HG03066 (cell line): ENCODE data around the gene TTC39A.
"Not testable (repeated sequence)": the region's sequence is repeated elsewhere in the genome, so short reads cannot be mapped to it uniquely, and the experiment has no call there.

ENCODE experiments used
- ATAC-seq: cut with Tn5 transposase; IDR thresholded peaks from one replicate; pipeline ENCODE4 v1.9.1; 2021; ENCODE audit warnings: low read depth; ENCODE audit not compliant: unreplicated experiment

The TTC39A gene

DNA sequence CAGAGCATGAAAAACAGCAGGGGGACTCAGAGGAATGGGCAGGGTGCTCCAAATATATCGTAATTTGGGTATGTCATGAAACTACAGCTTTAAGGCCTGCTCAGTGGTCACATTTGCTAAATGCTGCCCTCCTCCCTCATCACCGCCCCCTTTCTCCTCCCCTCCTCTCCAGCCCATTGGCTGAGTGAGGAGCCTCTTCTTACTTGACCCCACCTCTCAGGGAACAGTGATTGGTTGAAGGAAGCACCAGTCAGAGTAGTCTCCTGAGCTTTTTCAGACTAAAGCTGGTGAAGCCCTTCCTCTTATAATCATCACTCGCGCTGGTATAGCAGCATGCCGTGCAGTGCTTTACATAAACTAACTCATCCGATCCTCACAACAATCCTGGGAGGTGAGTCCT lies 10.0 kb upstream of the TTC39A start:
- no peak for ATAC-seq

DNA sequence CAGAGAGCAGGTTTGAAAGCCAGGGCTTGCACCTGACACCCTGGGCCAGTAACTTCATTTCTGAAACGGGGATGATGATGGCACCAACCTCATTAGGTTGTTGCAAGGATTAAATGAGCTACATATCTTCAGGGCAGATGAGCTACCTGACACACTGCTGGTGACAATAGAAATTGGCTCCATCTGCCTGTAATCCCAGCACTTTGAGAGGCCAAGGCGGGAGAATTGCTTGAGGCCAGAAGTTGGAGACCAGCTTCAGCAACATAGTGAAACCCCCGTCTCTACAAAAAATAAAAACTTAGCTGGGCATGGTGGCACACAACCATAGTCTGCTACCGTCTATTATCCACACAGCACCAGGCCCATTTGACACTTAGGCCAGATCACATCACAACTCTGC lies 6.3 kb upstream of the TTC39A start:
- no peak for ATAC-seq

DNA sequence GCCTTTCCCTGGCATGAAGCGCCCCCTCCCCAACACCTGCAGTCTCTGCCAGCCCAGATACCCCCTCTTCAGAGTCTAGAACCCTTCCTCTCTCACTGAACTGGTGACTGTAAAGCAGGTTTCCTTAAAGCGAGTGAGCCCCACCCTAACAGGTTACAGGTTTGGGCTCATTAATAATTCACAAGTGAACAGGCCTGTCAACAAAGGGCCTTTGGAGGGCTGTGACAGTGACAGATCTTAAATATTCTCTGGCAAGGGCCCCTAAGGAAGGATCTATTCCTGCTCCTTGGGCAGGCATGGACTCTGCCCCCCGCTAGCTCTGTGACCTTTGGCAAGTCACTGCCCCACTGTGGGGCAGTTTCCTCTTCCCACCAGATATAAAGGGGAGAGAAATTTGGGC lies 5.6 kb upstream of the TTC39A start:
- no peak for ATAC-seq

DNA sequence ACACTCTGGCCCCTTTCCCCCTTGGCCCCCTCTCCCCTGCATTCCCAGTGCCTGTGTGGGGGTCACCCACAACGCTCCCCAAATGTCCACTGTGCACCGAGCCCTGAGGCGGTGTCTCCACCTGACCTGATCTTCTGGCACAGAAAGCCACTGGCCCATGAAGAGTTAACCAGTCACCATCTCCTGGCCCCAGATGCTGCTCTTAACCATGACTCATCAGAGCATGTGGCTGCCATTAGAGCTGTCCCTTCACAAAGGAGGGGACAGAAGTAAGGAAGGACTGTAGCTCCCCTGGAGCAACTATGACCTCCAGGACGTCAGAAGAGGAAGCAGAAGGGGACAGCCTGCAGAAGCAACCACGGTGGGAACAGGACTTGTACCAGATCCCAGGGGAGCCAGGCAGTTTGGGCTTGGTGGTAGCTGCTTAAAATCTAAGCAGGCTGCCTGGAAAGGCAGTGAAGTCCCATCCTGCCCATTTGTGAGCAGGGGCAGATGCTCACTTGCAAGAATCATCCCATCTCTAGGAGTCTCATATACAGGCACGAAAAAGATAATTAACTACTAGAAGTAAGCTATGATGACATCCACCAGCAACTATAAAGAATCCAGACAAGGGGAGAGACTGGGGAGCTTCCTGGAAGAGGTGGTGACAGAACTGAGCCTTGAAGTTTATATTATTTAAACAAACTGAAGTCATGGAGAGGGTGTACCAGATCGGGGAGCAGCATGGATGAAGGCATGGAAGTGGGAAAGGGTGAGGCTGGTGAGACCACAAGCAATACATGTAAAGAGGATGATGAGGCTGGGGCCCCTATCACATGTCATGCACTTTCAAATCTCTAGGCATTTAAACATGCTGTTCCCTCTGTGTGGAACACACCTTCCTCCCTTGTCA lies 1.1 kb upstream of the TTC39A start:
- peak; percentile 59 for ATAC-seq

- no peak for ATAC-seq
These were observed 678 bp downstream of the TTC39A start for GRCh38 chr1:51329443-51330325.

DNA sequence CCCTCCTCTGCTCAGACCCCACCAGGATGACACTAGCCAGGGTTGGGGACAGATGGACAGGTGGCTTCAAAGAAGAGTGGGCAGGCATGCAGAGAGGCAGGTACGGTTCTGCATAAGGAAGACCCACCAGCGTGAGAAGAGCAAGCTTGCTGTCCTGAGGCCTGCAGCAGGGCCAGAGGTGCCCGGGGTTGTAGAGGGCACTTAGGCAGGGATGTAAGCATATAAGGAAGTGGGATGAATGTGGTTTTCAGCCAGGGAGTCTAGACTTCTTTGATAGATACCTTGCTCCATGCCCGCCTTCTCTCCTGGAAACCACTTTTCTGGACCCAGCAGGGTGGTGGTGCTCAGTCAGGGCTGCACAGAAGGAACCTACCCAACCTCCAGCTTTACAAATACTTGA lies 1.4 kb downstream of the TTC39A start:
- no peak for ATAC-seq

GRCh38 chr1:51328279-51328678 lies 2.1 kb downstream of the TTC39A start:
- ATAC-seq, result no peak

DNA sequence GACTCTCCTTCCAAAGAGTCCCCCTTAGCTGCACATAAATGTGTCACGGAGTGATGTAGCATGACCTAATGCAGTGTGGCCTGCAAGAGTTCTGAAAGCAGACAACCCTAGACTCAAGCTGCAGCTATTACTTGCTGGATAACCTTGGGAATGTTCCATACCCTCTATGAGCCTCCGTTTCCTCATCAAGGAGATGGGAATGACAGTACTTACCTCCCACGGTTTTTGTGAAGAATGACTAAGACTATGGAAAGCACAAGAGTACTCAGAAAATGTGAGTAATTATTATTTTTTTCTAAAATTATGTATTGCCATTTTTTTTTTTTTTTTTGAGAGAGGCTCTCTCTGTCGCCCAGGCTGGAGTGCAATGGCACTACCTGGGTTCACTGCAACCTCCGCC lies 3.0 kb downstream of the TTC39A start:
- ATAC-seq, result no peak

- no peak for ATAC-seq
These were observed 3.5 kb downstream of the TTC39A start for GRCh38 chr1:51326839-51327238.

- ATAC-seq, result no peak
These were observed 4.2 kb downstream of the TTC39A start for GRCh38 chr1:51325878-51326755.

DNA sequence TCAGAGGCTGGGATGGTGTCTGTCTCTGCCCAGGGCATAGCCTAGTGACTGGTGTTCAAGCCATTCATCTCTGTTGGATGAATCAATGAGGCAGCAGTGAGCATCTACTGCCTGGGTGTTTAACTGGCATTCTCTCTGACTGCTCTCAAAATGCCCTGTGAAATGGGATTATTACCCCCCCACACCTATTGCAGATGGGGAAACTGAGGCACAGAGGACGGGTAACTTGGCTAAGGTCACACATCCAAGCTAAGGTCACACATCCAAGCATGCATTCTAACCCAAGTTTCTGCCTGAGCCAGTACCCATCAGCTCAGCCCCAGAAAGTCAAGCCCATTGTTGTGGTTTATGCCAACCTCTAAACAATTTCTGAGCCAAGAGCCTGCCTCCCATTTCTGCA lies 5.0 kb downstream of the TTC39A start:
- no peak for ATAC-seq

- ATAC-seq, result not testable (repeated sequence)
These were observed 5.4 kb downstream of the TTC39A start for GRCh38 chr1:51325011-51325385.

GRCh38 chr1:51324251-51325010 lies 5.9 kb downstream of the TTC39A start:
- ATAC-seq, result no peak

GRCh38 chr1:51323778-51324177 lies 6.6 kb downstream of the TTC39A start:
- no peak for ATAC-seq

DNA sequence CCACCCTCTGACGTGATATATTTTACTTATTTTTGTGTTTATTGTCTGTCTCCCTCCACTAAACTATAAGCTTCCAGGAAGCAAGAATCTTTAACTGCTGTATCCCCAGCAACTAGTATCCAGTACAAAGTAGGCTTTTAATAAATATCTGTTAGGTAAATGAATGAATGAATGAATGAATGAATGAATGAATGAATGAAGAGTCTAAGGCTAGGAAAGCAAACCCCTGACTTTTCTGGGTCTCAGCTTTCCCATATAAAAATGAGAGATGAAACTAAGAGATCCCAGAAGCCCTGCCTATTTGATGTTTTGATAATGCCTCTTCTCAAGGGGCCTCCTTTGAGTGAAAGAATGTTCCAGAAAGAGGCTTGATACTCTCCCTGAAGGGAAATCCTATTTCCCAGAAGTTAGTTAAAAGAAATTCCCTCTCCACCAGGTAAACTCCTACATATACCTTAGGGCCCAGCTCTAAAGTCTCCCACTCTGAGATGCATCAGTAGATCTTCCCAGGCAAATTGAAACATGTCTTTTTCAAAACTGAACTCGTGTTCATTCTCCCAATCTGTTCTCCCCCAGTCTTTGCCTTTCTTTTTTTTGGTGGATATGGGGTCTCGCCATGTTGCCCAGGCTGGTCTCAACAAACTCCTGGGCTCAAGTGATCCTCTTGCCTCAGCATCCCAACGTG lies 7.8 kb downstream of the TTC39A start:
- ATAC-seq, result no peak

GRCh38 chr1:51321924-51322280 lies 8.5 kb downstream of the TTC39A start:
- ATAC-seq, result no peak

DNA sequence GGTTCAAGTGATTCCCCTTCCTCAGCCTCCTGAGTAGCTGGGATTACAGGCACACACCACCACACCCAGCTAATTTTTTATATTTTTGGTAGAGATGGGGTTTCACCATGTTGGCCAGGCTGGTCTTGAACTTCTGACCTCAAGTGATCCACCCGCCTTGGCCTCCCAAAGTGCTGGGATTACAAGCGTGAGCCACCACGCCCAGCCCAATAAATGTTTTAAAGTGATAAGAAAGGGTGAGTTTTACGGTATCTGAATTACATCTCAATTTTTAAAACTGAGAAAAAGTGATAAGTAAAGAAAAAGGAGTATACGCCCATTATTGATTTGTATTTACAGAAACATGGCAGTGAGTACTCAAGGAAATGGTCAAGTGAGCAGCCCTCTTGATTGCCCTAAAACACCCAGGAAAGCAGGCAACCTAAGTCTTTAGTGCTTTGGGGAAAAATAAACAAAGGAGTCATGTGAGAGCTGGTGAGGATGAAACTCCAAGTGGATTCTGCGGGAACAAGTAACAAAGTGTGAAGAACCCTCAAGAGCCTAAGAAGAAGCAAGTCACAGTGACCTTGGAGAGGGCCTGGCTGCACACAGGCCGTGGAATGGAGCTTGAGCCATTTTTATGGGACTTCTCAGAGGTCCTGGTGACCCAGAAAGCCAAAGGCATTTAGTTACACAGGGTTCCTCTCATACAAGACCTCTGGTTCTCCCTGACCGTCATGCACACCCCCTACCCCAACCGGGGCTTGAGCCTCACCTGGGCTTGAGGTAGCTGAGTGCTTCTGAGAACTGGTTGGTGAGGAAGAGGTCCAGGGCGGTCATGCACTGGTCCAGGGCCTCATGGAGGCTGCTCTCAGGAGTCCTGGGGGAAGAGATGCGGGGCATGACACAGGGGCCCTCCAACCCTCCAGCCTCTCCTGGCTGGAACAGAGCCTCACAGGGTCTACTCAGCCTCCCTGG lies 9.1 kb downstream of the TTC39A start:
- ATAC-seq, result no peak

- no peak for ATAC-seq
These were observed 12.6 kb downstream of the TTC39A start for GRCh38 chr1:51317798-51318197.

DNA sequence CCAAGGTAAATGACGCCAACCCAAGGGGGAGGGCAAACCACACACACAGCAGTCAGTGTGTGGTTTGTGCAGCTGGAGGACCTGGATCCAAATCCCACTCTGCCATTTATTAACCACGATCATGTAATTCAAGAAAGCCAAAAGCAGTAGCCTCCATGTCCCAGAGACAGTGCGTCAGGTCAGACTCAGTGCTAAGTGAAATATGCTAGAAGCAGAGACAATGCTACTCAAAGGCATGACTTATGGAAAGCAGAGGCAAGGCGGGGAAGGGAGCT lies 13.6 kb downstream of the TTC39A start:
- no peak for ATAC-seq
